Measurements from ENCODE around the gene NOC2L. TPM values are rescaled to one million over a fixed set of nuclear protein-coding genes. Genes with fewer than 3 reads are reported as not detected.

NOC2L gene
- total RNA-seq, 1 experiment from 2014 or later, result 130 TPM

- no peak overlapping the region for H3K9ac ChIP-seq (ENCODE audit: extremely low read depth, insufficient read length, low read length)
- no peaks in the 10 kb centered on the region for H3K79me1 ChIP-seq (ENCODE audit: insufficient read depth, low read depth, low read length, poor library complexity, severe bottlenecking)
- no peak for DNase-seq
- no peaks in the 10 kb centered on the region; a peak in 2 of 5 replicates for H3K9me3 Mint-ChIP-seq
- H3K23me2 ChIP-seq (ENCODE audit: insufficient read length, low read depth, low read length, poor library complexity, severe bottlenecking), result peaks cover 12% of the 10 kb centered on the region
- no peak overlapping the region for H2BK20ac ChIP-seq (ENCODE audit: low read depth, low read length, poor library complexity, severe bottlenecking)
- H3K4me2 ChIP-seq (ENCODE audit: insufficient read depth, insufficient read length, low read length), result no peak overlapping the region
- H2AK5ac ChIP-seq (ENCODE audit: insufficient read length, low read length), result no peak overlapping the region
- peaks cover 40% of the 10 kb centered on the region for H3K27me3 Mint-ChIP-seq (ENCODE audit: low read depth)
- H3K14ac ChIP-seq (ENCODE audit: insufficient read depth, low read length), result no peak overlapping the region
- TF ChIP-seq CTCF (conservative IDR thresholded peaks at IDR 0.05), result no peak
- no peak overlapping the region for H2AFZ ChIP-seq (ENCODE audit: low read length)
- no peak overlapping the region for H2BK15ac ChIP-seq (ENCODE audit: low read depth, low read length)
- no peak overlapping the region for H3K56ac ChIP-seq (ENCODE audit: insufficient read length, low read depth, low read length)
- WGBS (ENCODE audit: extremely low coverage, insufficient read length, low lambda C conversion rate), result no CpG with 5 or more reads among the region's 47 CpGs
- H3K4me1 ChIP-seq (ENCODE audit: insufficient read depth, low read length), result no peaks in the 10 kb centered on the region
- no peaks in the 10 kb centered on the region for H3K4me1 Mint-ChIP-seq
- H3K27me3 ChIP-seq (ENCODE audit: insufficient read depth, low read length), result peaks cover 8% of the 10 kb centered on the region; the same call in 1 of the 2 replicates
- H4K8ac ChIP-seq (replicated peaks; ENCODE audit: insufficient read length, low read depth, low read length), result no peak overlapping the region
- H3K27ac ChIP-seq (ENCODE audit: insufficient read length, low read depth, low read length), result no peak overlapping the region
- H2BK5ac ChIP-seq (ENCODE audit: insufficient read length, low read length), result no peak overlapping the region
- H3K4me3 Mint-ChIP-seq, result no peak overlapping the region
- peaks cover 0 to 26% (median 24%) of the 10 kb centered on the region in 3 experiments; a peak in 6 of 7 replicates for H3K36me3 Mint-ChIP-seq (ENCODE audit: insufficient read depth in 1 of 3, low read depth in 3 of 3)
- H4K5ac ChIP-seq (ENCODE audit: insufficient read length, low read depth, low read length), result no peak overlapping the region
- no peak overlapping the region for H3K23ac ChIP-seq (ENCODE audit: insufficient read length, low read depth, low read length)
- H2BK120ac ChIP-seq (ENCODE audit: low read depth, low read length, poor library complexity, severe bottlenecking), result no peak overlapping the region
- H4K20me1 ChIP-seq (ENCODE audit: control insufficient read depth, insufficient read depth, insufficient read length), result no peaks in the 10 kb centered on the region
- no peak overlapping the region for H3K27ac Mint-ChIP-seq
- H3K79me2 ChIP-seq (ENCODE audit: insufficient read depth, low read length), result no peaks in the 10 kb centered on the region
- no peak overlapping the region for H2BK12ac ChIP-seq (ENCODE audit: insufficient read length, low read depth, low read length)
- H3K9me3 ChIP-seq (ENCODE audit: control insufficient read depth, low read depth, low read length), result no peaks in the 10 kb centered on the region
- no peak overlapping the region for H3T11ph ChIP-seq (ENCODE audit: low read length)
- H3K4ac ChIP-seq (ENCODE audit: low read depth, low read length), result no peak overlapping the region
- no peak overlapping the region for H3K18ac ChIP-seq (ENCODE audit: insufficient read length, low read depth, low read length)
- no peak overlapping the region for H4K91ac ChIP-seq (ENCODE audit: insufficient read length, low read depth, low read length)
These were observed 4.9 kb upstream of the NOC2L start for GRCh38 chr1:963746-964525.

Data from H9 (cell line).